SK-N-SH (cell line): ENCODE results near the gene SLCO3A1. TPM values are rescaled to one million over a fixed set of nuclear protein-coding genes. Genes with fewer than 3 reads are reported as not detected.
A peak's percentile ranks its signal among the peaks of the same experiment; 100 is the strongest.

ENCODE experiments used
- CTCF ChIA-PET: fragments of 300-600, 350-600 bp; formaldehyde crosslinking; extraction: SDS; loops from one replicate; lab custom pipeline; 2021; lab: Yijun Ruan, JAX
- POLR2A ChIA-PET: fragments of 350-600 bp; sonication (Branson Sonifier 250); formaldehyde crosslinking; extraction: SDS; loops from one replicate; lab custom pipeline; 2020; ENCODE audit warnings: antibody characterized with exemption, inconsistent platforms; lab: Yijun Ruan, JAX
- DNase-seq: peaks from one replicate; pipeline ENCODE4 v3.0.0; 2012
- H2AFZ ChIP-seq: fragments of 200-600 bp; sonication (generic); 2 replicates; pipeline ENCODE4 v1.8.1; 2016; ENCODE audit warnings: antibody characterized with exemption, mild to moderate bottlenecking, low read depth
- H3F3A ChIP-seq: fragments of 200-600 bp; sonication (generic); replicated peaks from 2 replicates; pipeline ENCODE3; 2016; ENCODE audit warnings: antibody characterized with exemption, mild to moderate bottlenecking; ENCODE audit not compliant: insufficient read depth
- H3K27ac ChIP-seq, 2 experiments: fragments of 200-500 bp in 1 of 2; fragments of 200-600 bp in 1 of 2; sonication (Bioruptor generic) in 1 of 2; sonication (generic), shearing (Covaris generic) in 1 of 2; 2 replicates each; pipeline versions ENCODE4 v1.5.1 to v1.6.1; 2014 to 2016; ENCODE audit warnings: low read depth in 2 of 2, inconsistent platforms in 1 of 2, low read length in 1 of 2, mild to moderate bottlenecking in 1 of 2, mixed read lengths in 1 of 2
- H3K27me3 ChIP-seq: fragments of 200-600 bp; sonication (generic), shearing (Covaris generic); 2 replicates; pipeline ENCODE4 v1.6.1; 2016; ENCODE audit warnings: mixed run types; ENCODE audit not compliant: insufficient read depth
- H3K36me3 ChIP-seq, 2 experiments: fragments of 200-500 bp in 1 of 2; fragments of 200-600 bp in 1 of 2; sonication (Bioruptor generic) in 1 of 2; sonication (generic) in 1 of 2; replicated peaks in 1 of 2; 2 replicates each; pipeline versions ENCODE3 to v1.5.1; 2014 to 2016; ENCODE audit warnings: low read length in 1 of 2, mild to moderate bottlenecking in 1 of 2; ENCODE audit not compliant: insufficient read depth in 2 of 2, control insufficient read depth in 1 of 2
- H3K4me1 ChIP-seq, 2 experiments: fragments of 200-500 bp in 1 of 2; fragments of 200-600 bp in 1 of 2; sonication (Bioruptor generic) in 1 of 2; sonication (generic), shearing (Covaris generic) in 1 of 2; 2 replicates each; pipeline versions ENCODE4 v1.5.1 to v1.6.1; 2014 to 2016; ENCODE audit warnings: low read depth in 1 of 2, low read length in 1 of 2, mixed run types in 1 of 2; ENCODE audit not compliant: insufficient read depth in 2 of 2, control insufficient read depth in 1 of 2
- H3K4me2 ChIP-seq: fragments of 200-600 bp; sonication (generic), shearing (Covaris generic); 2 replicates; pipeline ENCODE4 v1.6.1; 2017; ENCODE audit warnings: mixed run types
- H3K4me3 ChIP-seq, 2 experiments: fragments of 200-500 bp in 1 of 2; fragments of 200-600 bp in 1 of 2; sonication (Bioruptor generic) in 1 of 2; sonication (generic), shearing (Covaris generic) in 1 of 2; 2 replicates each; pipeline versions ENCODE4 v1.5.1 to v1.8.1; 2014 to 2016; ENCODE audit warnings: low read depth in 2 of 2, inconsistent platforms in 1 of 2, low read length in 1 of 2, mild to moderate bottlenecking in 1 of 2, mixed read lengths in 1 of 2, moderate library complexity in 1 of 2
- H3K79me2 ChIP-seq: fragments of 200-600 bp; sonication (generic); 2 replicates; pipeline ENCODE4 v1.8.1; 2017; ENCODE audit warnings: mild to moderate bottlenecking; ENCODE audit not compliant: insufficient read depth
- H3K9ac ChIP-seq: fragments of 200-600 bp; sonication (generic); 2 replicates; pipeline ENCODE4 v1.6.1; 2017; ENCODE audit warnings: mixed run types
- H3K9me2 ChIP-seq: fragments of 200-600 bp; sonication (generic); 2 replicates; pipeline ENCODE4 v1.6.1; 2017; ENCODE audit warnings: mixed run types
- H3K9me3 ChIP-seq: fragments of 200-600 bp; sonication (generic); 2 replicates; pipeline ENCODE4 v1.6.1; 2017; ENCODE audit warnings: mixed run types, mild to moderate bottlenecking, moderate library complexity
- H4K20me1 ChIP-seq: fragments of 200-600 bp; sonication (generic); 2 replicates; pipeline ENCODE4 v1.6.1; 2017; ENCODE audit warnings: mild to moderate bottlenecking, mixed run types; ENCODE audit not compliant: insufficient read depth
- EP300 ChIP-seq, 2 experiments: IDR thresholded peaks; 2 replicates each; pipeline versions ENCODE4 v1.4.0 to v1.6.1; 2012; ENCODE audit warnings: borderline replicate concordance in 1 of 2, low read depth in 1 of 2, low read length in 1 of 2
- EZH2phosphoT487 ChIP-seq: fragments of 200-600 bp; sonication (generic); IDR thresholded peaks from 2 replicates; pipeline ENCODE4 v1.6.1; 2017; ENCODE audit warnings: low read depth, mixed run types, mild to moderate bottlenecking, antibody characterized with exemption, moderate library complexity, borderline replicate concordance
- GABPA ChIP-seq: IDR thresholded peaks from 2 replicates; pipeline ENCODE4 v1.4.0; 2012; ENCODE audit warnings: low read depth, mild to moderate bottlenecking
- GATA2 ChIP-seq: sonication (generic); formaldehyde crosslinking; IDR thresholded peaks from 2 replicates; pipeline ENCODE4 v1.5.0; 2020; ENCODE audit warnings: mild to moderate bottlenecking, missing genetic modification reagents
- JUND ChIP-seq: IDR thresholded peaks from 2 replicates; pipeline ENCODE4 v1.4.0; 2012
- MEF2A ChIP-seq: IDR thresholded peaks from 2 replicates; pipeline ENCODE4 v1.4.0; 2012; ENCODE audit warnings: low read depth, borderline replicate concordance
- NFIC ChIP-seq: IDR thresholded peaks from 2 replicates; pipeline ENCODE4 v1.4.0; 2012; ENCODE audit warnings: borderline replicate concordance
- NRF1 ChIP-seq: IDR thresholded peaks from 2 replicates; pipeline ENCODE4 v1.6.1; 2012; ENCODE audit warnings: low read depth, mild to moderate bottlenecking, low read length
- RAD21 ChIP-seq: IDR thresholded peaks from 2 replicates; pipeline ENCODE4 v1.6.1; 2012; ENCODE audit warnings: mild to moderate bottlenecking, low read length
- RCOR1 ChIP-seq: fragments of 150-350 bp; IDR thresholded peaks from 2 replicates; pipeline ENCODE4 v1.6.1; 2017; ENCODE audit warnings: antibody characterized with exemption, low read length
- RXRA ChIP-seq: IDR thresholded peaks from 2 replicates; pipeline ENCODE4 v1.4.0; 2012; ENCODE audit warnings: low read depth, mild to moderate bottlenecking, borderline replicate concordance
- SIN3A ChIP-seq: IDR thresholded peaks from 2 replicates; pipeline ENCODE4 v1.6.1; 2012; ENCODE audit warnings: low read depth, mild to moderate bottlenecking, low read length, moderate library complexity, borderline replicate concordance
- TAF1 ChIP-seq: IDR thresholded peaks from 2 replicates; pipeline ENCODE4 v1.6.1; 2012; ENCODE audit warnings: low read depth, mild to moderate bottlenecking, low read length, moderate library complexity, borderline replicate concordance
- TCF12 ChIP-seq: IDR thresholded peaks from 2 replicates; pipeline ENCODE4 v1.4.0; 2012
- TEAD4 ChIP-seq: IDR thresholded peaks from 2 replicates; pipeline ENCODE4 v1.4.0; 2012; ENCODE audit warnings: mild to moderate bottlenecking, borderline replicate concordance; ENCODE audit not compliant: insufficient read depth
- WGBS: methylation state at CpG from one replicate; pipeline ENCODE4 v1.1.6; 2017; ENCODE audit warnings: low lambda C conversion rate; 5-methylcytosine and 5-hydroxymethylcytosine counted together
- polyA plus RNA-seq, 3 experiments: library from polyadenylated mRNA; depleted of rRNA; stranded (reverse); fragments of >200 nt; gene quantifications; 2 replicates each; pipeline ENCODE4 v1.2.3, GENCODE V29; 2012
- TF ChIP-seq, protein P1 (sequence below): IDR thresholded peaks from 2 replicates; pipeline ENCODE4 v1.4.0; 2012; ENCODE audit warnings: low read depth
- TF ChIP-seq, protein P2 (sequence below): IDR thresholded peaks from 2 replicates; pipeline ENCODE4; 2012
- TF ChIP-seq, protein P3 (sequence below): IDR thresholded peaks from 2 replicates; pipeline ENCODE4 v1.4.0; 2012; ENCODE audit warnings: low read depth, borderline replicate concordance
- TF ChIP-seq, protein P4 (sequence below): IDR thresholded peaks from 2 replicates; pipeline ENCODE4 v1.4.0; 2012; ENCODE audit warnings: low read depth, borderline replicate concordance
- TF ChIP-seq, protein P5 (sequence below): fragments of 150-350 bp; IDR thresholded peaks from 2 replicates; pipeline ENCODE4 v1.6.1; 2016; ENCODE audit warnings: mild to moderate bottlenecking, low read depth, low read length

Gene SLCO3A1
- polyA plus RNA-seq, 1 of the 3 experiments (the other 2 are of a cell fraction) = 19.7 TPM

DNA sequence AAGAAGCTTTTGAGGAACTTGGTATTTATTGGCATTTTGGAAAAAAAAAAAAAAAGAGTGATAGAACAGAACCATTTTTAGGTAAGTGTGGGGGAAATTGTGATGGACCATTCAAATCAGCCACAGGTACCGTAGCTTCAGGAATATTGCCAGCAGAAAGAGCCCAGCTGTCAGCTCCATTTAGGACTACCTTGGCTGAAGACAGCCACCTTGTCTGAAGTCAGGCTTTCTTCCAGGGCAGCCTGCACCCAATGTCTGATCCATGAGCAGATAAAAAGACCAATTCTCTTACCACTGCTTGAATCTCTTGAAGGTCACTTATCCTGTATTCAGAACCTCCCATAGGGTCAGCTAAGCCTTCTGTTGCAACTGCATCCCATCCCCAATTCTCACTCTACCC, 37.6 kb downstream of the SLCO3A1 start:
- no peak overlapping the region for H3K4me2 ChIP-seq
- H3K9me3 ChIP-seq = no peaks in the 10 kb centered on the region
- no peak overlapping the region for H3K9ac ChIP-seq
- TF ChIP-seq TCF12 = peak; percentile 34; the same call in 1 of the 2 replicates
- TF ChIP-seq TEAD4 = no peak
- TF ChIP-seq, protein P1, sequence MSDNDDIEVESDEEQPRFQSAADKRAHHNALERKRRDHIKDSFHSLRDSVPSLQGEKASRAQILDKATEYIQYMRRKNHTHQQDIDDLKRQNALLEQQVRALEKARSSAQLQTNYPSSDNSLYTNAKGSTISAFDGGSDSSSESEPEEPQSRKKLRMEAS = 0 out of 2 replicates have a peak, but pooled peaks have one; percentile 6
- TF ChIP-seq SIN3A = no peak
- TF ChIP-seq RCOR1 = no peak
- TF ChIP-seq, protein P2, sequence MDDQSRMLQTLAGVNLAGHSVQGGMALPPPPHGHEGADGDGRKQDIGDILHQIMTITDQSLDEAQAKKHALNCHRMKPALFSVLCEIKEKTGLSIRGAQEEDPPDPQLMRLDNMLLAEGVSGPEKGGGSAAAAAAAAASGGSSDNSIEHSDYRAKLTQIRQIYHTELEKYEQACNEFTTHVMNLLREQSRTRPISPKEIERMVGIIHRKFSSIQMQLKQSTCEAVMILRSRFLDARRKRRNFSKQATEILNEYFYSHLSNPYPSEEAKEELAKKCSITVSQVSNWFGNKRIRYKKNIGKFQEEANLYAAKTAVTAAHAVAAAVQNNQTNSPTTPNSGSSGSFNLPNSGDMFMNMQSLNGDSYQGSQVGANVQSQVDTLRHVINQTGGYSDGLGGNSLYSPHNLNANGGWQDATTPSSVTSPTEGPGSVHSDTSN = peak; percentile 59
- no peak for TF ChIP-seq RXRA
- TF ChIP-seq NRF1 = no peak
- TF ChIP-seq, protein P3, sequence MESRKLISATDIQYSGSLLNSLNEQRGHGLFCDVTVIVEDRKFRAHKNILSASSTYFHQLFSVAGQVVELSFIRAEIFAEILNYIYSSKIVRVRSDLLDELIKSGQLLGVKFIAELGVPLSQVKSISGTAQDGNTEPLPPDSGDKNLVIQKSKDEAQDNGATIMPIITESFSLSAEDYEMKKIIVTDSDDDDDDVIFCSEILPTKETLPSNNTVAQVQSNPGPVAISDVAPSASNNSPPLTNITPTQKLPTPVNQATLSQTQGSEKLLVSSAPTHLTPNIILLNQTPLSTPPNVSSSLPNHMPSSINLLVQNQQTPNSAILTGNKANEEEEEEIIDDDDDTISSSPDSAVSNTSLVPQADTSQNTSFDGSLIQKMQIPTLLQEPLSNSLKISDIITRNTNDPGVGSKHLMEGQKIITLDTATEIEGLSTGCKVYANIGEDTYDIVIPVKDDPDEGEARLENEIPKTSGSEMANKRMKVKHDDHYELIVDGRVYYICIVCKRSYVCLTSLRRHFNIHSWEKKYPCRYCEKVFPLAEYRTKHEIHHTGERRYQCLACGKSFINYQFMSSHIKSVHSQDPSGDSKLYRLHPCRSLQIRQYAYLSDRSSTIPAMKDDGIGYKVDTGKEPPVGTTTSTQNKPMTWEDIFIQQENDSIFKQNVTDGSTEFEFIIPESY = no peak
- TF ChIP-seq EZH2phosphoT487 = no peak
- TF ChIP-seq, protein P4, sequence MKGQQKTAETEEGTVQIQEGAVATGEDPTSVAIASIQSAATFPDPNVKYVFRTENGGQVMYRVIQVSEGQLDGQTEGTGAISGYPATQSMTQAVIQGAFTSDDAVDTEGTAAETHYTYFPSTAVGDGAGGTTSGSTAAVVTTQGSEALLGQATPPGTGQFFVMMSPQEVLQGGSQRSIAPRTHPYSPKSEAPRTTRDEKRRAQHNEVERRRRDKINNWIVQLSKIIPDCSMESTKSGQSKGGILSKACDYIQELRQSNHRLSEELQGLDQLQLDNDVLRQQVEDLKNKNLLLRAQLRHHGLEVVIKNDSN = no peak
- no peak for TF ChIP-seq MEF2A
- TF ChIP-seq EP300 (IDR thresholded peaks at IDR 0.05; ENCODE audit: borderline replicate concordance in 1 of 2, low read depth in 1 of 2, low read length in 1 of 2) = no peak
- peak overlapping the region in 1 of 2 experiments; percentile 10; a peak in 1 of 4 replicates for H3K27ac ChIP-seq
- POLR2A ChIA-PET = no interaction called here
- H2AFZ ChIP-seq = no peak overlapping the region
- no peaks in the 10 kb centered on the region for H4K20me1 ChIP-seq
- H3K9me2 ChIP-seq = no peaks in the 10 kb centered on the region
- 53% methylated on average over 1 of the region's 1 CpG for WGBS
- CTCF ChIA-PET = interaction anchor here (0.8 to 3.1 kb wide), 2 partner anchors 37 to 187 kb away, joined by 3 to 13 read pairs; partner anchors contain the start of gene SLCO3A1
- no peaks in the 10 kb centered on the region for H3F3A ChIP-seq
- no peak for DNase-seq
- no peaks in the 10 kb centered on the region for H3K36me3 ChIP-seq
- H3K4me1 ChIP-seq = peaks cover 4 to 20% of the 10 kb centered on the region in 2 experiments; a peak in 2 of 4 replicates
- H3K4me3 ChIP-seq = no peak overlapping the region
- no peaks in the 10 kb centered on the region for H3K27me3 ChIP-seq
- peaks cover 21% of the 10 kb centered on the region for H3K79me2 ChIP-seq

DNA sequence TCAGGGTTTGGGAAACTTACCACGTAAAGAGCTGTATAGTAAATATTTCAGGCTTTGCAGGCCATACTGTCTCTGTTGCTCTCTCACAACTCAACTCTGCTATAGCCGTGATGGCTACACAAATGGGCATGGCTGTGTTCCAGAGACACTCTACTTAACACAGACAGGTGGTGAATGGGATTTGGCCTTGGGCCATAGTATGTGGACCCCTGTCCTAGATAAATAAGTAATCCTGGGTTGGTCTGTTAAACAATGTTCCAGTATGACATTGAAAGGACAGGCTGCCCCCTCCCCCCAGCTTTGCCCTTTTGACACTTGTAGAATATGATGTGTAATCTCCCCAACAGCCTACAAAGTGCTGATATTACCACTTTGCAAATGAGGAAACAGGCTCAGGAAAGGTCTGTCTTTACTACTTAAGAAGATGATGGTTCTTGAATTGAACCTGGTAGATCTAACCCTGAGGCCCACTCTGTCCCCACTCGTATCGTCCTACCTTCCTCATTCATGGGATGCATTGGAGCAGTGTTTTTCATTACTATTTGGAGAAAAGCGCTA, 38.4 kb downstream of the SLCO3A1 start:
- no peaks in the 10 kb centered on the region for H3F3A ChIP-seq
- H3K36me3 ChIP-seq = no peaks in the 10 kb centered on the region
- no peaks in the 10 kb centered on the region for H3K9me3 ChIP-seq
- ChIA-PET CTCF (interaction anchor here (1.1 to 3.1 kb wide), 4 partner anchors 14 to 187 kb away, joined by 3 to 13 read pairs (median 4); no protein-coding TSS in a partner anchor), POLR2A (no interaction called here)
- H3K4me1 ChIP-seq = peaks cover 4 to 19% of the 10 kb centered on the region in 2 experiments; a peak in 2 of 4 replicates
- no peak overlapping the region for H3K4me2 ChIP-seq
- H4K20me1 ChIP-seq = no peaks in the 10 kb centered on the region
- no peak overlapping the region for H3K4me3 ChIP-seq
- TF ChIP-seq EP300 (IDR thresholded peaks at IDR 0.05; ENCODE audit: borderline replicate concordance in 1 of 2, low read depth in 1 of 2, low read length in 1 of 2) = no peak
- TF ChIP-seq RXRA = no peak
- no peak for TF ChIP-seq GABPA
- no peak for TF ChIP-seq SIN3A
- TF ChIP-seq, protein P5, sequence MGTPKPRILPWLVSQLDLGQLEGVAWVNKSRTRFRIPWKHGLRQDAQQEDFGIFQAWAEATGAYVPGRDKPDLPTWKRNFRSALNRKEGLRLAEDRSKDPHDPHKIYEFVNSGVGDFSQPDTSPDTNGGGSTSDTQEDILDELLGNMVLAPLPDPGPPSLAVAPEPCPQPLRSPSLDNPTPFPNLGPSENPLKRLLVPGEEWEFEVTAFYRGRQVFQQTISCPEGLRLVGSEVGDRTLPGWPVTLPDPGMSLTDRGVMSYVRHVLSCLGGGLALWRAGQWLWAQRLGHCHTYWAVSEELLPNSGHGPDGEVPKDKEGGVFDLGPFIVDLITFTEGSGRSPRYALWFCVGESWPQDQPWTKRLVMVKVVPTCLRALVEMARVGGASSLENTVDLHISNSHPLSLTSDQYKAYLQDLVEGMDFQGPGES = no peak
- TF ChIP-seq, protein P2 = no peak
- no peak for TF ChIP-seq EZH2phosphoT487
- TF ChIP-seq, protein P1 = no peak
- TF ChIP-seq GATA2 = no peak
- TF ChIP-seq MEF2A = no peak
- TF ChIP-seq NFIC = no peak
- no peak for TF ChIP-seq TAF1
- no peak for TF ChIP-seq RAD21
- no peak for TF ChIP-seq JUND
- H3K27me3 ChIP-seq = no peaks in the 10 kb centered on the region
- no peak overlapping the region for H3K27ac ChIP-seq
- H2AFZ ChIP-seq = no peak overlapping the region
- peaks cover 23% of the 10 kb centered on the region for H3K79me2 ChIP-seq
- H3K9ac ChIP-seq = no peak overlapping the region
- 95% methylated on average over 5 of the region's 5 CpGs for WGBS
- no peak for DNase-seq
- no peaks in the 10 kb centered on the region for H3K9me2 ChIP-seq
